Thoracic aorta (tissue), 2 donors: ENCODE measurements around the gene NUDC. TPM values are rescaled to one million over a fixed set of nuclear protein-coding genes. Genes with fewer than 3 reads are reported as not detected.

Experiments used
- ATAC-seq: fragments of 150-250 bp; one replicate; pipeline ENCODE4 v1.8.0; 2017; ENCODE audit warnings: low read depth; ENCODE audit not compliant: insufficient number of reproducible peaks, low FRiP score
- DNase-seq: peaks from one replicate; pipeline ENCODE4 v3.0.0-alpha.2; 2020; ENCODE audit warnings: low spot score
- H3K27ac ChIP-seq, 2 donors: fragments of 200-600 bp; sonication (generic); 1 replicate in 1 of 2; 2 replicates in 1 of 2; pipeline ENCODE4 v1.5.1; 2016; ENCODE audit warnings: mild to moderate bottlenecking in 2 of 2, moderate library complexity in 2 of 2
- H3K27me3 ChIP-seq: fragments of 200-600 bp; sonication (generic); replicated peaks from 2 replicates; pipeline ENCODE4 v1.6.0; 2016; ENCODE audit warnings: mild to moderate bottlenecking; ENCODE audit not compliant: insufficient read depth
- H3K36me3 ChIP-seq: fragments of 200-600 bp; sonication (generic); one replicate; pipeline ENCODE4 v1.5.1; 2016
- H3K4me1 ChIP-seq, 2 donors: fragments of 200-600 bp; sonication (generic); 1 replicate in 1 of 2; 2 replicates in 1 of 2; pipeline versions ENCODE4 v1.5.1 to v1.6.0; 2016; ENCODE audit warnings: low read depth in 2 of 2, mild to moderate bottlenecking in 1 of 2; ENCODE audit not compliant: control insufficient read depth in 1 of 2
- H3K4me3 ChIP-seq: fragments of 200-600 bp; sonication (generic); 2 replicates; pipeline ENCODE4 v1.5.1; 2016; ENCODE audit warnings: mild to moderate bottlenecking
- H3K9me3 ChIP-seq: fragments of 200-600 bp; sonication (generic); 2 replicates; pipeline ENCODE4 v1.5.1; 2016
- CTCF ChIP-seq: fragments of 200-600 bp; sonication (generic); IDR thresholded peaks from one replicate; pipeline ENCODE4 v1.5.1; 2019; ENCODE audit warnings: antibody characterized with exemption
- total RNA-seq, 2 donors: library from RNA; depleted of rRNA; stranded (reverse); fragments of >200 nt; gene quantifications; one replicate each; pipeline versions ENCODE4 v1.1.0 to v1.2.3, GENCODE V29; 2016

The NUDC gene
- total RNA-seq, 2 donors from 2014 or later: 36.8 to 56.4 TPM

- TF ChIP-seq CTCF: no peak
- no peaks in the 10 kb centered on the region for H3K9me3 ChIP-seq
- no peaks in the 10 kb centered on the region for H3K36me3 ChIP-seq
- no peak overlapping the region for H3K4me3 ChIP-seq
- H3K4me1 ChIP-seq: no peaks in the 10 kb centered on the region
- DNase-seq (no peak), ATAC-seq (no peak)
- no peak overlapping the region for H3K27ac ChIP-seq
- no peaks in the 10 kb centered on the region for H3K27me3 ChIP-seq
Observed at GRCh38 chr1:26907071-26907917, 14.2 kb upstream of the NUDC start.

DNA sequence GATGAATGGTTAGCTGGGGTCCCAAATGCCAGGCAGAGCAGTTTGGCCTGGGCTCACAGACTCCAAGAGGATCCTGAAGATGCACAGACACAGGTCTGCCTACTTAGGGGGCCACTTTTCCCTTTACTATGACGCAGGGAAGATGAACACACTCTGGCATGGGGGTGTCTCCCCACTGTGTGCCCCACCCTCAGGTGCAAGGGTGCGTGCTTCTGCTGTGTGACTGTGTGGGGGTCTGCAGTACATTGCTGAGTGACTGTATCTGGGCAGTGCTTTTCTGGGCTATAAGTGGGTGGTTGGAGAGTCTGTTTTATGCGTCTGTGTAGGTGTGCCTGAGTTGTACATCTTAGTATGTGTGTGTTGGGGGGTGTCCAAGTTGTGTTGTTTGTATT is 11.6 kb upstream of the NUDC start:
- Histone ChIP-seq H3K4me3 (no peak overlapping the region), H3K36me3 (no peaks in the 10 kb centered on the region), H3K9me3 (no peaks in the 10 kb centered on the region), H3K27ac (no peak overlapping the region), H3K4me1 (no peaks in the 10 kb centered on the region), H3K27me3 (no peaks in the 10 kb centered on the region)
- ATAC-seq (no peak), DNase-seq (no peak)
- no peak for TF ChIP-seq CTCF

DNA sequence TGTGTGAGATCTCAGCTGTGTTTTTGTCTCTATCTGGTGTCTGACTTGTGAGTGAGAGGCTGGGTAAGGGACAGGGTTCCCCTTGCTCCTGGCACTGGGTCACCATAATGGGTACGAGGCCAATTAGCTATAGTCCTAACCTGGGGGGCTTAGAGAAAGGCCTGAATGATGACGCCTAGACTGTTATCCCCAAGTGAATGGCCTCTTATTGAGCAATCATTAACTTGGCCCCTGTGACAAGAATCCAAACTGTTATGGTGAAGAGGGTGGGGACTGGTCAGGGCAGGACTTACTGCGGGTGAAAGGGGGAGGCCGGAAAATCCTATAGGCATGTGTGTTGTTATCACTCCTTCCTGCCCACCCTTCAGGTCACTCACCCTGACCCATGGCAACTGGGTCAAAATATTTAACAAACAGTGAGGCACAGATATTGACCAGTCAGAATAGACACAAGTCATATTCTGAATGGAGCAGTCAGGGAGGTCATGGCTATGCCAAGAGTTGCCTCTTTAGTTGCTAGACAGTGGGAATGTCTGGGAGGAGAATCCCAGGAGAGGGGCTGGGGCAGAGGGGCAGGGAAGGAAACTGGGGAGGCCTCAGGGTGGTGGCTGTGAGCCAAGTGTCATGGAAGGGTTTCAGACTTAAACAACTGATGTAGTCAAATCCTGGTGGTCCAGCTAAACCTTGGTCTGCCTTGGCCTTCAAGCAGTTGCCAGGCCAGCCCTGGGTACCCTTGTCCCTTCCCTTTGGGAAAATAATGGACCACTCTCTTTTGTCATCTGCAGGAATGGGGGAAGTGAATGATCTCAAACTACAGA is 11.0 kb upstream of the NUDC start:
- H3K4me1 ChIP-seq: no peaks in the 10 kb centered on the region
- H3K9me3 ChIP-seq: no peaks in the 10 kb centered on the region
- no peak for DNase-seq
- no peaks in the 10 kb centered on the region for H3K27me3 ChIP-seq
- ATAC-seq: no peak
- no peaks in the 10 kb centered on the region for H3K36me3 ChIP-seq
- no peak overlapping the region for H3K4me3 ChIP-seq
- no peak overlapping the region for H3K27ac ChIP-seq
- no peak for TF ChIP-seq CTCF

GRCh38 chr1:26911399-26912146 is 10.0 kb upstream of the NUDC start:
- no peak for TF ChIP-seq CTCF
- ATAC-seq: no peak
- Histone ChIP-seq H3K9me3 (no peaks in the 10 kb centered on the region), H3K36me3 (no peaks in the 10 kb centered on the region), H3K4me3 (no peak overlapping the region), H3K27me3 (no peaks in the 10 kb centered on the region), H3K4me1 (no peaks in the 10 kb centered on the region), H3K27ac (no peak overlapping the region)
- no peak for DNase-seq

DNA sequence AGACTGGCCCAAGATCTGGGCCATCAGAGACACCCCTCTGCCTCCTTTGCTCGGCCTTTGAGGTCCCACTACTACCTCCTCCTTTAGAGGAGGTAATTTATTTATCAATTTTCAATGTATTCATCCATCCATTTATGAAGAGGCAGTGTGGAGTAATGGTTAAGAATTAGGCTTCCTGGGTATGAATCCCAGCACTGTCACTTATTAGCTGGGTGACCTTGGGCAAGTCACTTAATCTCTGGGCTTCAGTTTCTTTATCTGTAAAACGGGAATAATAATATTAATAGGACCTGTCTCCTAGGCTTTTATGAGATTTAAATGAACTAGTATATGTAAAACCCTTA is 9.4 kb upstream of the NUDC start:
- Histone ChIP-seq H3K27me3 (no peaks in the 10 kb centered on the region), H3K27ac (no peak overlapping the region), H3K4me1 (no peaks in the 10 kb centered on the region), H3K36me3 (no peaks in the 10 kb centered on the region), H3K4me3 (no peak overlapping the region), H3K9me3 (no peaks in the 10 kb centered on the region)
- no peak for DNase-seq
- ATAC-seq: no peak
- TF ChIP-seq CTCF: no peak
